SH-SY5Y (cell line): ENCODE measurements around the gene SCN9A.

Experiments
- GATA2 ChIP-seq: IDR thresholded peaks from 2 replicates; pipeline ENCODE4 v1.6.1; 2011; ENCODE audit warnings: mild to moderate bottlenecking, low read depth, low read length
- GATA3 ChIP-seq: IDR thresholded peaks from 2 replicates; pipeline ENCODE4 v1.6.1; 2011; ENCODE audit warnings: low read depth, mild to moderate bottlenecking, low read length, moderate library complexity

DNA sequence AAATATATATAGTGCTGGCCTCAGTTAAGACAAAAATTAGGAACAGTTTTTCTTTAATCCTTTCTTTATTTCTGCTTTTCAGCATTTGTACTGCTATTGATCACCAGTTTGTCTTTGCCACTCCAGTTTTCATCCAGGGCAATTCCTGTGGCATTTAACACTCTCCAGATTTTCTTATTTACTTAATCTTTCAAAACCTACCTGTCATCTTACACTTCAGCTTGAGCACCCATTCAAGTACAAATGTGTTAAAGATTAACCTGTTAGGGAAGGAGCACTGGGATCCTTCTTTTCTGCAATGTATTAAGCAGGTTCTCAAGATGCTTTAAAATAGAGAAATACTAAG lies 146.1 kb downstream of the SCN9A start:
- TF ChIP-seq GATA2: no peak
- TF ChIP-seq GATA3: no peak
